GM21367 (cell line): ENCODE data around the gene TBC1D13.
"Not testable (repeated sequence)": the region's sequence is repeated elsewhere in the genome, so short reads cannot be mapped to it uniquely, and the experiment has no call there.

Source experiments
- ATAC-seq: cut with Tn5 transposase; IDR thresholded peaks from one replicate; pipeline ENCODE4 v1.9.1; 2021; ENCODE audit not compliant: unreplicated experiment

TBC1D13 gene

DNA sequence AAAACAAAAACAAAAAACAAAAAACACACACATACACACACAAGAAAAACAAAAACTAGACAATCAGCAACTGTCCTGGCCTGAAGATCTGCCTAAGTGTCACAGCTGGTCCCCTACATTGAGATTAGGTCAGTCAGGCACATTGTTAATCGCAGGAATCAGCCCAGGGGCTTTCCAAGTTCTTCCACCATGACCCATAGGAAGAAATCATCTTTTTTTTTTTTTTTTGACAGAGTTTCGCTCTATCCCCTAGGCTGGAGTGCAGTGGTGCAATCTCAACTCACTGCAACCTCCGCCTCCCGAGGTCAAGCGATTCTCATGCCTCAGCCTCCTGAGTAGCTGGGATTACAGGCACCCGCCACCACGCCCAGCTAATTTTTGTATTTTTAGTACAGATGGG, 56.1 kb downstream of the TBC1D13 start:
- ATAC-seq = not testable (repeated sequence)

- no peak for ATAC-seq
Measured at GRCh38 chr9:128845186-128845931, 58.3 kb downstream of the TBC1D13 start.

DNA sequence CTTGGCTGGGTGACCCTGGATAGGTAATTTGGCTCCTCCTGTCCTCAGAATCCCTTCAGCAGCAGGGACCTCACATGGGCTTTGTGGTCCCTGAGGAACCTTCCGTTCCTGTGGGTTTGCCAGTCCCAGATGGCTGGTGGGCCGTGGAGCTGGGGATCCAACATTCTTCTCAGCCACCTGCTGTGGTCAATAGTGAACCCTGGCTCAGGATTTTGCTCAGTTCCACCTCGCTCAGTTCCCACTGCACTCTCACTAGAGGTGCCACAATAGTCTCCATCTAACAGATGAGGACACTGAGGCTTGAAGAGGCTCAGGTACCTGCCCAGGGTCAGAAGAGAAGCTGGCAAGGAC, 59.6 kb downstream of the TBC1D13 start:
- no peak for ATAC-seq

DNA sequence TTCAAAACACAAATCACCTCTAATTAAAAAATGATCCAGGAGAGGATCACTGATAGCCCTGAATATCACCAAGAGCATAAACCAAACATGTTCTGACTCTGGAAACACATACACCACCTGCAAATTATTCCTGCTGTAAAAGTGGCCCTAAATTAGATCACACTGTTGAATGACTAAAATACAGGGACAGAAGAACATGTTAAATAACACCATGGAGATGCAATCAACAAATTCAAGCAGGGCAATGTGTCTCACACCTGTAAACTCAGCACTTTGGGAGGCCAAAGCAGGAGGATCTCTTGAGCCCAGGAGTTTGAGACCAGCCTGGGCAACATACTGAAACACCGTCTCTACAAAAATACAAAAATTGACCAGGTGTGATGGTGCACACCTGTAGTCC, 60.8 kb downstream of the TBC1D13 start:
- no peak for ATAC-seq

- not testable (repeated sequence) for ATAC-seq
Measured at GRCh38 chr9:128851024-128851423, 64.0 kb downstream of the TBC1D13 start.

DNA sequence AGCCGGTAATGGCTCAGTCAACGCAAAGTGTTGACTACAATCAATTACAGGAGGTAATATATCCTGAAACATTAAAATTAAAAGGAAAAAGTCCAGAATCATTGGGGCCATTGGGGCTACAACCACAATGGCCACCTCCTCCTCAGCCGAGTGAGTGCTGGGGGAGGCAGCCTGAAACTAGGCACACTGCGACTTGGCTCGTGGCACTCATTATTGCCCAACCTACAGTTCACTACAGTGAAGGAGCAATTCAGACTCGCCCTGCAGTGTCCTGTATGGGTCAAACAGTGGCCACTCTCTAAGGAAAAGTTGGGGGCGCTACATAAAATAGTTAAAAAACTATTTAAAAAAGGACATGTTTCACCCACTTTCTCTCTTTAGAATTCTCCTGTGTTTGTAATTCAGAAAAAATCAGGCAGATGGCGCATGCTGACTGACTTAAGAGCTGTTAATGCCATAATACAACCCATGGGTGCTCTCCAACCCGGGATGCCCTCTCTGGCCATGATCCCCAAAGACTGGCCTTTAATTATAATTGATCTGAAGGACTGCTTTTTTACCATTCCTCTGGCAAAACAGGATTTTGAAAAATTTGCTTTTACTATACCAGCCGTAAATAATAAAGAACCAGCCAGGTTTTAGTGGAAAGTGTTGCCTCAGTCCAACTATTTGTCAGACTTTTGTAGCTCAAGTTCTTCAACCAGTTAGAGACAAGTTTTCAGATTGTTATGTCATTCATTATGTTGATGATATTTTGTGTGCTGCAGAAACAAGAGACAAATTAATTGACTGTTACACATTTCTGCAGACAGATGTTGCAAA, 64.9 kb downstream of the TBC1D13 start:
- not testable (repeated sequence) for ATAC-seq

GRCh38 chr9:128852646-128853045, 65.6 kb downstream of the TBC1D13 start:
- not testable (repeated sequence) for ATAC-seq

DNA sequence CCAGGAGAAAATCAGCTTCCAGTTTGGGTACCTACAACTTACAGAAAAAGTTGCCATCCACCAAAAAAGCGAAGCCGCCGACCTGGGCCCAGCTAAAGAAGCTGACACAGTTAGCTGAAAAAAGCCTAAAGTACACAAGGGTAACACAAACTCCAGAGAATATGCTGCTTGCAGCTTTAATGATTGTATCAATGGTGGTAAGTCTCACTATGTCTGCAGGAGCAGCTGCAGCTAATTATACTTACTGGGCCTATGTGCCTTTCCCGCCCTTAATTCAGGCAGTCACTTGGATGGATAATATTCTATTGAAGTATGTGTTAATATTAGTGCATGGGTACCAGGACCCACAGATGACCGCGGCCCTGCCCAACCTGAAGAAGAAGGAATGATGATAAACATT, 67.4 kb downstream of the TBC1D13 start:
- not testable (repeated sequence) for ATAC-seq

DNA sequence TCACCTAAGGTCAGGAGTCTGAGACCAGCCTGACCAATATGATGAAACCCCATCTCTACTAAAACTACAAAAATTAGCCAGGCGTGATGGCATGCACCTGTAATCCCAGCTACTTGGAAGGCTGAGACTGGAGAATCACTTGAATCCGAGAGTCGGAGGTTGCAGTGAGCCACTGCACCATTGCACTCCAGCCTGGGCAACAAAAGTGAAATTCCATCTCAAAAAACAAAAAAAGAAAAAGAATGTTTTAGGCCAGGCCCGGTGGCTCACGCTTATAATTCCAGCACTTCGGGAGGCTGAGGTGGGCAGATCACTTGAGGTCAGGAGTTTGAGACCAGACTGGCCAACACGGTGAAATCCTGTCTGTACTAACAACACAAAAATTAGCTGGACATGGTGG, 71.4 kb downstream of the TBC1D13 start:
- not testable (repeated sequence) for ATAC-seq
